Measurements from ENCODE around the gene RIMBP3B. TPM values are rescaled to one million over a fixed set of nuclear protein-coding genes. Genes with fewer than 3 reads are reported as not detected.
"Not testable (repeated sequence)": the region's sequence is repeated elsewhere in the genome, so short reads cannot be mapped to it uniquely, and the experiment has no call there.

RIMBP3B gene
- total and polyA plus RNA-seq, 9 of the 15 experiments (the other 6 are each of a cell fraction or from before 2014, with no cell fraction given): 0.01 to 0.55 (median 0.16) TPM; not detected in 1

GRCh38 chr22:21363061-21363460 lies 20.5 kb upstream of the RIMBP3B start:
- H3K79me2 ChIP-seq (ENCODE audit: control insufficient read depth, insufficient read depth, low read length); intact Hi-C loops (cut with micrococcal nuclease); in situ Hi-C loops (cut with MboI); H3K27me3 ChIP-seq (ENCODE audit: control insufficient read depth in 2 of 2, insufficient read depth in 2 of 2, low read length in 2 of 2); H3K9me3 ChIP-seq (replicated peaks; ENCODE audit: control insufficient read depth, insufficient read depth, low read depth, low read length); H4K20me1 ChIP-seq (replicated peaks; ENCODE audit: control insufficient read depth, insufficient read depth, low read length); FAIRE-seq; CTCF ChIA-PET (ENCODE audit: low intra/inter-chr PET ratio); POLR2A ChIA-PET; H3K4me3 ChIP-seq; H3K4me1 ChIP-seq (replicated peaks in 1 of 2; ENCODE audit: control insufficient read depth in 2 of 2, insufficient read depth in 2 of 2, low read length in 2 of 2); H3K4me2 ChIP-seq (ENCODE audit: insufficient read depth, low read length); H3K27ac ChIP-seq (ENCODE audit: extremely low read depth, low read depth, low read length); H3K36me3 ChIP-seq (ENCODE audit: control insufficient read depth, insufficient read depth, low read length); H3K9me1 ChIP-seq (ENCODE audit: control insufficient read depth, insufficient read depth, low read length); H3K9ac ChIP-seq (ENCODE audit: insufficient read depth in 1 of 2, low read depth in 2 of 2, low read length in 2 of 2); H2AFZ ChIP-seq (ENCODE audit: low read depth, low read length); BruUV-seq (replicated peaks): not testable (repeated sequence)
- peak; percentile 53 for ATAC-seq
- 0% methylated on average over 1 of the region's 5 CpGs for WGBS (ENCODE audit: insufficient coverage, low coverage, missing lambda C conversion rate)
- peak in 1 of 4 experiments; percentile 6 for DNase-seq (ENCODE audit: extremely low read depth in 1 of 4, low spot score in 3 of 4)

- H2AFZ ChIP-seq (ENCODE audit: low read depth, low read length); BruUV-seq (replicated peaks); intact Hi-C loops (cut with micrococcal nuclease); H3K79me2 ChIP-seq (ENCODE audit: control insufficient read depth, insufficient read depth, low read length); H3K9ac ChIP-seq (ENCODE audit: insufficient read depth in 1 of 2, low read depth in 2 of 2, low read length in 2 of 2); POLR2A ChIA-PET; H3K9me1 ChIP-seq (ENCODE audit: control insufficient read depth, insufficient read depth, low read length); H3K27me3 ChIP-seq (ENCODE audit: control insufficient read depth in 2 of 2, insufficient read depth in 2 of 2, low read length in 2 of 2); FAIRE-seq; H3K4me1 ChIP-seq (replicated peaks in 1 of 2; ENCODE audit: control insufficient read depth in 2 of 2, insufficient read depth in 2 of 2, low read length in 2 of 2); H3K4me3 ChIP-seq; DNase-seq (ENCODE audit: extremely low read depth in 1 of 4, low spot score in 3 of 4); H4K20me1 ChIP-seq (replicated peaks; ENCODE audit: control insufficient read depth, insufficient read depth, low read length); CTCF ChIA-PET (ENCODE audit: low intra/inter-chr PET ratio); H3K36me3 ChIP-seq (ENCODE audit: control insufficient read depth, insufficient read depth, low read length); H3K9me3 ChIP-seq (replicated peaks; ENCODE audit: control insufficient read depth, insufficient read depth, low read depth, low read length); in situ Hi-C loops (cut with MboI); H3K27ac ChIP-seq (ENCODE audit: extremely low read depth, low read depth, low read length); H3K4me2 ChIP-seq (ENCODE audit: insufficient read depth, low read length): not testable (repeated sequence)
- 30% methylated on average over 8 of the region's 11 CpGs for WGBS (ENCODE audit: insufficient coverage, low coverage, missing lambda C conversion rate)
- ATAC-seq: peak; percentile 4; the same call in 2 of the 3 replicates
Observed at GRCh38 chr22:21363803-21364202, 19.7 kb upstream of the RIMBP3B start.

- H3K4me1 ChIP-seq (replicated peaks in 1 of 2; ENCODE audit: control insufficient read depth in 2 of 2, insufficient read depth in 2 of 2, low read length in 2 of 2); CTCF ChIA-PET (ENCODE audit: low intra/inter-chr PET ratio); H3K36me3 ChIP-seq (ENCODE audit: control insufficient read depth, insufficient read depth, low read length); H3K79me2 ChIP-seq (ENCODE audit: control insufficient read depth, insufficient read depth, low read length); H3K27ac ChIP-seq (ENCODE audit: extremely low read depth, low read depth, low read length); ATAC-seq; H3K4me2 ChIP-seq (ENCODE audit: insufficient read depth, low read length); FAIRE-seq; DNase-seq (ENCODE audit: extremely low read depth in 1 of 4, low spot score in 3 of 4); H4K20me1 ChIP-seq (replicated peaks; ENCODE audit: control insufficient read depth, insufficient read depth, low read length); H3K9ac ChIP-seq (ENCODE audit: insufficient read depth in 1 of 2, low read depth in 2 of 2, low read length in 2 of 2); intact Hi-C loops (cut with micrococcal nuclease); H3K4me3 ChIP-seq; in situ Hi-C loops (cut with MboI); POLR2A ChIA-PET; H2AFZ ChIP-seq (ENCODE audit: low read depth, low read length); H3K9me3 ChIP-seq (replicated peaks; ENCODE audit: control insufficient read depth, insufficient read depth, low read depth, low read length); H3K9me1 ChIP-seq (ENCODE audit: control insufficient read depth, insufficient read depth, low read length); BruUV-seq (replicated peaks); H3K27me3 ChIP-seq (ENCODE audit: control insufficient read depth in 2 of 2, insufficient read depth in 2 of 2, low read length in 2 of 2): not testable (repeated sequence)
- 0% methylated on average over 1 of the region's 11 CpGs for WGBS (ENCODE audit: insufficient coverage, low coverage, missing lambda C conversion rate)
Observed at GRCh38 chr22:21364362-21364761, 19.2 kb upstream of the RIMBP3B start.

- H3K79me2 ChIP-seq (ENCODE audit: control insufficient read depth, insufficient read depth, low read length); in situ Hi-C loops (cut with MboI); POLR2A ChIA-PET; H3K9ac ChIP-seq (ENCODE audit: insufficient read depth in 1 of 2, low read depth in 2 of 2, low read length in 2 of 2); H3K4me2 ChIP-seq (ENCODE audit: insufficient read depth, low read length); FAIRE-seq; H3K4me1 ChIP-seq (replicated peaks in 1 of 2; ENCODE audit: control insufficient read depth in 2 of 2, insufficient read depth in 2 of 2, low read length in 2 of 2); H4K20me1 ChIP-seq (replicated peaks; ENCODE audit: control insufficient read depth, insufficient read depth, low read length); intact Hi-C loops (cut with micrococcal nuclease); H3K27me3 ChIP-seq (ENCODE audit: control insufficient read depth in 2 of 2, insufficient read depth in 2 of 2, low read length in 2 of 2); DNase-seq (ENCODE audit: extremely low read depth in 1 of 4, low spot score in 3 of 4); H3K36me3 ChIP-seq (ENCODE audit: control insufficient read depth, insufficient read depth, low read length); H3K4me3 ChIP-seq; ATAC-seq; CTCF ChIA-PET (ENCODE audit: low intra/inter-chr PET ratio); H3K9me1 ChIP-seq (ENCODE audit: control insufficient read depth, insufficient read depth, low read length); H3K9me3 ChIP-seq (replicated peaks; ENCODE audit: control insufficient read depth, insufficient read depth, low read depth, low read length); H2AFZ ChIP-seq (ENCODE audit: low read depth, low read length); BruUV-seq (replicated peaks); H3K27ac ChIP-seq (ENCODE audit: extremely low read depth, low read depth, low read length): not testable (repeated sequence)
- WGBS (ENCODE audit: insufficient coverage, low coverage, missing lambda C conversion rate): 0% methylated on average over 1 of the region's 4 CpGs
Observed at GRCh38 chr22:21365337-21365736, 18.2 kb upstream of the RIMBP3B start.

Measured in K562 (cell line).